CD4-positive, alpha-beta T cell treated with Interleukin-4 for 1 hour (primary cell): Measurements from ENCODE around the gene DNASE1L1.

ENCODE experiments used
- DNase-seq, 2 donors: peaks; one replicate each; pipeline ENCODE4 v3.0.0-alpha.2; 2020 to 2022

Gene DNASE1L1, protein sequence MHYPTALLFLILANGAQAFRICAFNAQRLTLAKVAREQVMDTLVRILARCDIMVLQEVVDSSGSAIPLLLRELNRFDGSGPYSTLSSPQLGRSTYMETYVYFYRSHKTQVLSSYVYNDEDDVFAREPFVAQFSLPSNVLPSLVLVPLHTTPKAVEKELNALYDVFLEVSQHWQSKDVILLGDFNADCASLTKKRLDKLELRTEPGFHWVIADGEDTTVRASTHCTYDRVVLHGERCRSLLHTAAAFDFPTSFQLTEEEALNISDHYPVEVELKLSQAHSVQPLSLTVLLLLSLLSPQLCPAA

DNA sequence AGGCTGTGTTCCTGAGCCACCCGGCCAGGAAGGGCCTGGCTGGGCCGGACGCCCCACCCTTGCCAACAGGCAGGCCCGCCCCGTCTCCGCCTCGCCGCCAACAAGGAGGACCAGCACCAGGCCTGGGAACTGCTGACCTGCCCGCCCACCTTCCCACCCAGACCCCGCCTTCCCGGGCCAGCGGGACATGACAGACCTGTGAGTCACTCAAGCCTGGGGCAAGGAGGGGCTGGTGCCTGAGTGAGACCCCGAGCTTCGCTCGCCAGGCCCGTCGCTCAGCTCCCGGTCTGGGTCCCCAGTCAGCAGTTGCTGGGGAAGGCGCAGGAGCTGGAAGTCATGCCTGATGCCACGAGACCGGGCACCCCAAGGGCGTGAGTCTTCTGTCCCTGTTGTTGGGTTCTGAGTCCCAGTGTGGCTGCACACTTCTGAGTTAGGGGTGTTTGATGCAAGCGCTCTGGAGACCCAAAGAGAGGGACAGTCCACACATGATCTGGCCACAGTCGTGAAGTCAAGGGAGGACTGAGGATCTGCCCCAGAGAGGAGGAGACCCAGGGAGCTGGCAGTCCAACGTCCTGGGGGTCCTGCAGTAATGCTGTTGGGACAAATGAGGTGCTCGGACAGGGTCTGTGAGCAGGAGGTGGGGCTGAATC is at the start of gene DNASE1L1:
TSS of gene DNASE1L1 (minus strand) at position 33 of the 650 bp plus-strand sequence. CDS start 3,686 bp downstream, outside the sequence.
- DNase-seq = peak; percentile 18 to 80

DNA sequence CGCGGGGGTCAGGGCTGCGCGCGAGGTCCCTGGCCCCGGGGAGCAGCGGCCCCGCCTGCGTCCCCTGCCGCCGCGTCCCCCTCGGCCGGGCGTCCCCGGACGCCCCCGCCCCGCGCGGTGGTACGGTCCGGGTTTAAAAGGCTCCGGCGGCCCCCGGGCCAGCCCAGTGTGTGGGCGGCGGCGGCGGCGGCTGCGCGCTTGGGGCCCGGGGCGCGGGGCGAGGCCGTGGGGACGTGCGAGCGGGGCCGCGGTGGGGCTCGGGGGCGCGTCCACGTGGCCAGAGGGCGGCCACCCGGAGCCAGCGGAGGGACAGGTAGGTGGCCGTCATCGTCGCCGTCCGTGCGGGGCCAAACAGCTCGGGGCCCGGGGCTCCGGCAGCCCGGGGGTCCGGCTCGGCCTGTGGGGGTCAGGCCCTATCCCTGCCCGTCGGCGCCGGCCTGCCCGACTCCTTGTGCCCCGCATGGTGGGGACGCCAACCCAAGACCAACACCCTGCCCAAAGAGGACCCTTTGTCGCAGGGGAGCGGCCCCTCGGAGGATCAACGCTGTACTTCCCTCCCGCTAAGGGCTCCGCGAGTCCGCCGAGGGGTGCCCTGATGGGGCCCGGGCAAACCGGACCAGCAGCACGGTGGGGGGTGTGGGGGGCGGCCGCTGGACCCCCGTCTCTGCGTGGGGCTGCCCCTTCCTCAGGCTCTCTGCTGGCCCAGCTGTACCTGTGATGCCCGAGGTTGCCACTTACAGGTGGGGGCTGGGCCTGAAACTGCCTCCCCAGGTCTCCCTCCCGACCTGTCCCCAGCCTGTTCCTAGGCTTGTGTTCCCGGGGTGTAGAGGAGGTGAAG is 49.3 kb upstream of the DNASE1L1 start, which contains the start of gene PLXNA3:
TSS of gene PLXNA3 (plus strand) at position 166 of the 838 bp plus-strand sequence. CDS start 1,903 bp downstream, outside the sequence.
- peak; percentile 47 to 73 for DNase-seq

DNA sequence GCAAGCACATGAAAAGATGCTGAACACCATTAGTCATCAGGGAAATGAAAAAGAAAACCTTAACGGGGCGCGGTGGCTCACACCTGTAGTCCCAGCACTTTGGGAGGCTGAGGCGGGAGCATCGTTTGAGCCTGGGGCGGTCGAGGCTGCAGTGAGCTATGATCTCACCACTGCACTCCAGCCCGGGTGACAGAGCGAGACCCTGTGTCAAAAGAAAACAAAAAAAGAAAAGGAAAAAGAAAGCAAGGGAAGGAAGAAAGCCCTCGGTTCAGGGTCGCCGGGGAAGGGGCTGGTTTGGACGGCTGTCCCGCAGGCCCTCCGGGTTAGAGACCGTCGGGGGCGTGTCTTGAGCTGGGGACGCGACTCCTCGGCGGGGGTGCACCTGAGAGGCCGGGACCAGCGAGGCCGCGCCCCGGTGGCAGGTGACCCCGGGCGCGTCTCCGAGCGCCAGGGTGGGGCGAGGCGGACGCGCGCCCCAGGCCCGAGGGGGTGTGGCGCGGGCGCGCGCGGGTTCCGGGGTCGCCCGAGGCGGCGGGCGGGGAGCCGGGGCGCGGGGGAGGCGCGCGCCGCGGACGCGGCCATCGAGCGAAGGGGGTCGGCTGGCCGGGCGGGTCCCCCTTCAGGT is 48.5 kb upstream of the DNASE1L1 start:
- peak; percentile 62 to 74 for DNase-seq

- DNase-seq = no peak
Measured at GRCh38 chrX:154452823-154453222, 43.8 kb upstream of the DNASE1L1 start.

GRCh38 chrX:154450312-154450711 is 41.3 kb upstream of the DNASE1L1 start:
- DNase-seq = no peak

- DNase-seq = no peak
Measured at GRCh38 chrX:154449618-154450017, 40.6 kb upstream of the DNASE1L1 start.

- DNase-seq = no peak
Measured at GRCh38 chrX:154448484-154448883, 39.4 kb upstream of the DNASE1L1 start.

DNA sequence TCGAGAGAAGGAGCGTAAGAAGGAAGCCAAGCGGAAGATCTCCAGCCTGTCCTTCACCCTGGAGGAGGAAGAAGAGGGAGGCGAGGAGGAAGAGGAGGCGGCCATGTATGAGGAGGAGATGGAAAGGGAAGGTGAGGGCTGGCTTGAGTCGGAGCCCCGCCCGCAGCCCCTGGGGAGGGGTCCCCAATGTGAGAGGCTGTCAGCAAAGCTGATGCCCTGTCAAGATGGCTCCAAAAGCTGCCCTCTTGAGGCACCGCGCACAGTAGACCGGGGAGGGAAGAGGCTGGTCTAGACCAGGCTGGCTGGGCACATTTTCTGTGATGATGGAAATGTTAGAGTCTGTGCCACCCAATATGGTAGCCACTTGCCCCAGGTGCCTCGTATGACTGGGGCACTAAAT is 37.4 kb upstream of the DNASE1L1 start:
- no peak for DNase-seq

GRCh38 chrX:154445776-154446175 is 36.7 kb upstream of the DNASE1L1 start:
- no peak for DNase-seq

DNA sequence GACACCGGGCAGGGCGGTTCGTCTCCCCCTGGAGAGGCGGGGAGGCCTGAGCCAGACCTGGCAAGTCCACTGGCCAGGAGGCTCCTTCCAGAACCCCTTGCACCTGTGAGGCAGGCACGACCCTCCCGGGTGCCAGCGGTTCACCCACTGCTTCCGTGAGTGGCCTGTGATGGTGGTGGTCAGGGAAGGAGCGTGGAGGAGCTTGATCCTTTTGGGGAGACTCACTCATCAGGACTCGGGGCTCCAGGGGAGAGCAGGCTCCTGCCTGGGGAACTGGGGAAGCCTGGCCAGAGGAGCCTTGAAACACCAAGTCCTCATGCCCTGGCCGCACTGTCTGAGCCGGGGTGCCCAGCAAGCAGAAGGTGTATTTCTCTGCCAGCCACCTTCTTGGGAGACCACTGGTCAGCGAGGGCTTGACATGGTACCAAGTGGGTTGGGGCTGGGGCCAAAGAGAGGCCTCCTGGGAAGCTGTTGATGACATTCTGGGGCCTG is 35.7 kb upstream of the DNASE1L1 start:
- DNase-seq = no peak

GRCh38 chrX:154443992-154444754 is 35.1 kb upstream of the DNASE1L1 start, which contains the start of gene FAM50A:
TSS of gene FAM50A (plus strand) at chrX:154444141. CDS start at chrX:154444236, 95 bp downstream.
- DNase-seq = peak; percentile 71 to 76

GRCh38 chrX:154443479-154443910 is 34.4 kb upstream of the DNASE1L1 start:
- no peak for DNase-seq

DNA sequence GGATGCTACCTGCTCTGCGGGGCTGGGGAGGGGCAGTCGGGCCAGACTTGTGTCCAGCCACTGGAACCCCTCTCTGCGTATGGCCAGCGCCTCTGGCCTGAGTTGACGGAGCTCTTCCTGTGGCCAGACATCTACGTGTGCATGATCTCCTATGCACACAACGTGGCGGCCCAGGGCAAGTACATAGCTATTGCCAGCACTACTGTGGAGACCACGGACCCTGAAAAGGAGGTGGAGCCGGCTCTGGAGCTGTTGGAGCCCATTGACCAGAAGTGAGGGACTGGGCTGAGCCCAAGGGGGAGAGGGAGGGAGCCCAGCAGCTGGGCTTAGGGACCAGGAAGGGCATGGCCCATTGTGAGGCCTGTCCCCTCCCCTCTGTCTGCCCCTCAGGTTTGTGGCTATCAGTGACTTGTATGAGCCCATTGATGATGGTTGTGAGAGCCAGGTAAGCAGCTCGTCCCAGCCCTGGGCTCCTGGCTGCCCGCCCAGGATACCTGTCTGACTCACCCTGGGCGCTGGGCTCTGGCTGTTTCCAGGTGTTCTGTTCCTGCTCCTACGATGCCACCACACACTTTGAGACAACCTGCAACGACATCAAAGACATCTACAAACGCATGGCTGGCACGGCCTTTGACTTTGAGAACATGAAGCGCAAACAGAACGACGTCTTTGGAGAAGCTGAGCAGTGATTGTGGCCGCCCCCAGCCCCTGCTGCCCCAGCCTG is 33.1 kb upstream of the DNASE1L1 start:
- no peak for DNase-seq

DNA sequence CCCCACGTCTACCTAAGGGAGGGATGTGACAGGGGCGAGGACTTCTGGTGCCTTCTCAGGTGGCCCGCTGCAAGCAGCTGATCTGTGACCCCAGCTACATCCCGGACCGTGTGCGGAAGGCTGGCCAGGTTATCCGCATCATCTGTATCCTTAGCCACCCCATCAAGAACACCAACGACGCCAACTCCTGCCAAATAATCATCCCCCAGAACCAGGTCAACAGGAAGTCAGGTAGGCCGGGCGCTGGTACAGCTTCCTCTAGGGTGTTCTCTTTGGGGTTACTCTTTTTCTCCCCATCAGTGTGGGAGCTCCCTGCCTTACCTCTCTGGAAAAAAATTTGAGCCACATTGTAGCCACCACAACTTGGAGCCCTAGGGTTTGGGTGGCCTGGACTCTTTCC is 32.5 kb upstream of the DNASE1L1 start:
- no peak for DNase-seq

DNA sequence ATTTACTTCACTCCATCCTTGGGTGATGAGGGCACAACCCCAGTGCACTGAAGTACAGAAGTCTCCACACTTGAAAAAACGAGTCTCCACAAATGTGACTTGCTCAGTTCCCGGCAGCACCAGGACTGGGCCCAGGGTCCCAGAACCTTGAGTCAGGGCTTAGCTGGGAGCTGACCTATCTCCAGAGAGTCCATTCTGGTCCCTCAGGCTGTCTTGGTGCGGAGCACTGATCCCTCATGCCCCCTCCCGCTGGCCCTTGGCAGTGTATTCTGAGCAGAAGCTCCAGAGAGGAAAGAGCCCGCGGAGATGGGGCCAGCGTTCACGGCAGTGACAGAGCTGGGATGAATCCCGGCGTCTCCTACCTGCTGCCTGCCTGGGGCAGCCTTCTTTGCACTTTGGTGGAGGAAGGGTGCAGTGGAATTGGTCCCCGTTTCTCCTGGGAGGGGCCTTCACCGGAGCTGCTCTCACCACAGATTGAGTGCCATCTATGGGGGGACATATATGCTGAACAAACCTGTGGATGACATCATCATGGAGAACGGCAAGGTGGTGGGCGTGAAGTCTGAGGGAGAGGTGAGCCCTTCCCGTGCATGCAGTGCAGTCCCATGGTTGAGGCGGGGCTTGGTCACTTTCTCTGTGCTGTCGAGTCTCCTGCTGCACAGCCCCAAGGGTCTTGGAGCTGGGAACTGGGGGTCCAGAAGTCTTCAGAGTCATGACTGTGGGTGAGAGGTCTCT is 31.7 kb upstream of the DNASE1L1 start:
- DNase-seq = no peak

- DNase-seq = no peak
Measured at GRCh38 chrX:154439841-154440240, 30.8 kb upstream of the DNASE1L1 start.

- DNase-seq = no peak
Measured at GRCh38 chrX:154437971-154438893, 29.2 kb upstream of the DNASE1L1 start.

- peak; percentile 54 to 65 for DNase-seq
Measured at GRCh38 chrX:154436983-154437752, 28.1 kb upstream of the DNASE1L1 start, which contains the start of gene GDI1. TSS of gene GDI1 (plus strand) at chrX:154437154. CDS start at chrX:154437255, 101 bp downstream.
